ENCODE measurements around the gene NFKB1. TPM values are rescaled to one million over a fixed set of nuclear protein-coding genes. Genes with fewer than 3 reads are reported as not detected.

NFKB1 gene
- total RNA-seq: 18.8 TPM

DNA sequence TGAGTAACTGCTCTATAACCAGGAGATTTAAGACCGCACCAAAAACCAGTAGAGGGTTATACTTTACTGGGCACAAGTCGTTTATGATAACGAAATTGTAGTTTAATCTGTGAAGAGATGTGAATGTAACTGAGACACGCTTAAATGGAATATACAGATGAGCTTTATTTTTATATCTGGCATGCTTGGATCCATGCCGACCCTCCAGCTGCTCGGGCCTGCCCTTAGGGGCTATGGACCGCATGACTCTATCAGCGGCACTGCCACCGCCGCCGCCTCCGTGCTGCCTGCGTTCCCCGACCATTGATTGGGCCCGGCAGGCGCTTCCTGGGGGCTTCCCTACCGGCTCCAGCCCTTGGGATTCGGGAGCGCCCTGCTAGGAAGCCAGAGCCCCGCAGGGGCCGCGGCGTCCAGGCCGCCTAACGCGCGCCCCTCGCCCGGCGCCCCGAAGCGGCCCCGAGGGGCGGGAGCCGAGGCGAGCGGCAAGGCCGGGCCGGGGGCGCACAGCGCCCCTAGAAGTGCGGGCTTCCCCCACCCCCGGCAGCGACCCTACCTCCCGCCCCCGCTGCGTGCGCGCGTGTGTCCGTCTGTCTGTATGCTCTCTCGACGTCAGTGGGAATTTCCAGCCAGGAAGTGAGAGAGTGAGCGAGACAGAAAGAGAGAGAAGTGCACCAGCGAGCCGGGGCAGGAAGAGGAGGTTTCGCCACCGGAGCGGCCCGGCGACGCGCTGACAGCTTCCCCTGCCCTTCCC lies at the start of gene NFKB1:
NFKB1 (plus strand) TSS at position 664 of the 751 bp plus-strand sequence. CDS start 24,160 bp downstream, outside the sequence.
- peak within 1 kb of the TSS; percentile 88 to 94 (median 92) for H3K4me3 ChIP-seq (ENCODE audit: low read length in 3 of 3)
- H3K9me3 ChIP-seq (ENCODE audit: control insufficient read depth in 3 of 3, low read length in 3 of 3): no peaks in the 10 kb centered on the region
- H3K9ac ChIP-seq (ENCODE audit: low read depth in 1 of 3, low read length in 3 of 3): peak within 1 kb of the TSS; percentile 93 to 98 (median 96)
- no peaks in the 10 kb centered on the region for H3K27me3 ChIP-seq (ENCODE audit: control insufficient read depth in 3 of 3, insufficient read depth in 3 of 3, low read length in 3 of 3)
- H3K4me1 ChIP-seq (ENCODE audit: control insufficient read depth in 3 of 3, insufficient read depth in 3 of 3, low read length in 3 of 3): peaks cover 8 to 21% (median 12%) of the 10 kb centered on the region in 3 donors
- peak within 1 kb of the TSS; percentile 97 for H3K27ac ChIP-seq (ENCODE audit: low read depth, low read length)
- no peaks in the 10 kb centered on the region for H3K36me3 ChIP-seq (ENCODE audit: control insufficient read depth in 3 of 3, insufficient read depth in 3 of 3, low read length in 3 of 3)

DNA sequence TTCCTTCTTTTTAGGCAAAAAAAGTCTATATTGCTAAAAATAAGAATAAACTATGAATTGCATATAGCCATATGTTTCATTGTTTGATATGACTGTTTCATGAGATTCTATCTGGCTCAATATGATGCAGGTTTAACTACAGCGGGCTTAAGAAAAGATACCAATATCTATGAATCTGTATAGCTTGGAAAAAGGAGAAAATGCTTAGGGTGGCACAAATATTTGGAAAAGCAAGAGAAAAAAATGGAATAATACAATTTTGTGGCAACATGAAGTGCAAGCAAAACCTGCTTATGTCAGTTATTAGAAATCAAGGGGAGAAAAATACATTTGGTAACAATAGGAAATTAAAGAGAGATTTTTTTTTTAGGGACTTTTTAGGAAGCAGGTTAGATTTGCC lies 48.3 kb upstream of the NFKB1 start:
- H3K4me3 ChIP-seq (ENCODE audit: low read length in 3 of 3): no peak overlapping the region
- no peaks in the 10 kb centered on the region for H3K9me3 ChIP-seq (ENCODE audit: control insufficient read depth in 3 of 3, low read length in 3 of 3)
- H3K27ac ChIP-seq (ENCODE audit: low read depth, low read length): no peak overlapping the region
- no peaks in the 10 kb centered on the region for H3K27me3 ChIP-seq (ENCODE audit: control insufficient read depth in 3 of 3, insufficient read depth in 3 of 3, low read length in 3 of 3)
- no peak overlapping the region for H3K9ac ChIP-seq (ENCODE audit: low read depth in 1 of 3, low read length in 3 of 3)
- H3K36me3 ChIP-seq (ENCODE audit: control insufficient read depth in 3 of 3, insufficient read depth in 3 of 3, low read length in 3 of 3): no peaks in the 10 kb centered on the region
- H3K4me1 ChIP-seq (ENCODE audit: control insufficient read depth in 3 of 3, insufficient read depth in 3 of 3, low read length in 3 of 3): no peaks in the 10 kb centered on the region

- Histone ChIP-seq H3K4me1 (ENCODE audit: control insufficient read depth in 3 of 3, insufficient read depth in 3 of 3, low read length in 3 of 3) (no peaks in the 10 kb centered on the region), H3K27ac (ENCODE audit: low read depth, low read length) (no peak overlapping the region), H3K9me3 (ENCODE audit: control insufficient read depth in 3 of 3, low read length in 3 of 3) (no peaks in the 10 kb centered on the region)
Observed at GRCh38 chr4:102453827-102454226, 47.3 kb upstream of the NFKB1 start.

DNA sequence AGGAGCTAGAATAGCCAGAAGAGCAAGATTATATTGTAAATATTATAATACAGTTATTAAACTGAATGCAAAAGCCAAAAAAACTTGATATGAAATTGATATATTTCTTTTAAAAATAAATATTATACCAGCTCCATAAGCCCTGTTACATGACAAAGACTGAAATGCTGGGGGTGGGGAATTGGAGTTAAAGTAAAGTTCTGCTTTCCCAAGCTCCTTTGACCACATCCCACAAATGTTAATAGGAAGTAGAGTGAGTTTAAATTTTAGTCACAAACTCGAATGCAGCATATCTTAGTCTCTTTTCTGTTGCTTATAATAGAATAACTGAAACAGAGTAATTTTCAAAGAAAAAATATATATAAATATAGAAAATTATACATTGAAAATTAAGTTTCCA lies 46.9 kb upstream of the NFKB1 start:
- H3K27me3 ChIP-seq (ENCODE audit: control insufficient read depth in 3 of 3, insufficient read depth in 3 of 3, low read length in 3 of 3): no peaks in the 10 kb centered on the region
- H3K9me3 ChIP-seq (ENCODE audit: control insufficient read depth in 3 of 3, low read length in 3 of 3): no peaks in the 10 kb centered on the region
- H3K9ac ChIP-seq (ENCODE audit: low read depth in 1 of 3, low read length in 3 of 3): no peak overlapping the region
- no peak overlapping the region for H3K27ac ChIP-seq (ENCODE audit: low read depth, low read length)
- H3K36me3 ChIP-seq (ENCODE audit: control insufficient read depth in 3 of 3, insufficient read depth in 3 of 3, low read length in 3 of 3): no peaks in the 10 kb centered on the region
- H3K4me3 ChIP-seq (ENCODE audit: low read length in 3 of 3): no peak overlapping the region
- no peaks in the 10 kb centered on the region for H3K4me1 ChIP-seq (ENCODE audit: control insufficient read depth in 3 of 3, insufficient read depth in 3 of 3, low read length in 3 of 3)

More at GRCh38 chr4:102453827-102454226, 47.3 kb upstream of the NFKB1 start:
- no peak overlapping the region for H3K4me3 ChIP-seq (ENCODE audit: low read length in 3 of 3)
- no peak overlapping the region for H3K9ac ChIP-seq (ENCODE audit: low read depth in 1 of 3, low read length in 3 of 3)
- no peaks in the 10 kb centered on the region for H3K36me3 ChIP-seq (ENCODE audit: control insufficient read depth in 3 of 3, insufficient read depth in 3 of 3, low read length in 3 of 3)
- no peaks in the 10 kb centered on the region for H3K27me3 ChIP-seq (ENCODE audit: control insufficient read depth in 3 of 3, insufficient read depth in 3 of 3, low read length in 3 of 3)

GRCh38 chr4:102454981-102455685 lies 46.0 kb upstream of the NFKB1 start:
- Histone ChIP-seq H3K27ac (ENCODE audit: low read depth, low read length) (no peak overlapping the region), H3K4me1 (ENCODE audit: control insufficient read depth in 3 of 3, insufficient read depth in 3 of 3, low read length in 3 of 3) (no peaks in the 10 kb centered on the region), H3K27me3 (ENCODE audit: control insufficient read depth in 3 of 3, insufficient read depth in 3 of 3, low read length in 3 of 3) (no peaks in the 10 kb centered on the region), H3K9ac (ENCODE audit: low read depth in 1 of 3, low read length in 3 of 3) (no peak overlapping the region), H3K9me3 (ENCODE audit: control insufficient read depth in 3 of 3, low read length in 3 of 3) (no peaks in the 10 kb centered on the region), H3K4me3 (ENCODE audit: low read length in 3 of 3) (no peak overlapping the region), H3K36me3 (ENCODE audit: control insufficient read depth in 3 of 3, insufficient read depth in 3 of 3, low read length in 3 of 3) (no peaks in the 10 kb centered on the region)

- Histone ChIP-seq H3K4me3 (ENCODE audit: low read length in 3 of 3) (no peak overlapping the region), H3K9me3 (ENCODE audit: control insufficient read depth in 3 of 3, low read length in 3 of 3) (no peaks in the 10 kb centered on the region), H3K36me3 (ENCODE audit: control insufficient read depth in 3 of 3, insufficient read depth in 3 of 3, low read length in 3 of 3) (no peaks in the 10 kb centered on the region), H3K27ac (ENCODE audit: low read depth, low read length) (no peak overlapping the region), H3K27me3 (ENCODE audit: control insufficient read depth in 3 of 3, insufficient read depth in 3 of 3, low read length in 3 of 3) (no peaks in the 10 kb centered on the region), H3K4me1 (ENCODE audit: control insufficient read depth in 3 of 3, insufficient read depth in 3 of 3, low read length in 3 of 3) (no peaks in the 10 kb centered on the region), H3K9ac (ENCODE audit: low read depth in 1 of 3, low read length in 3 of 3) (no peak overlapping the region)
Observed at GRCh38 chr4:102455750-102456149, 45.4 kb upstream of the NFKB1 start.

GRCh38 chr4:102466298-102466697 lies 34.9 kb upstream of the NFKB1 start:
- Histone ChIP-seq H3K9ac (ENCODE audit: low read depth in 1 of 3, low read length in 3 of 3) (no peak overlapping the region), H3K4me3 (ENCODE audit: low read length in 3 of 3) (no peak overlapping the region), H3K36me3 (ENCODE audit: control insufficient read depth in 3 of 3, insufficient read depth in 3 of 3, low read length in 3 of 3) (no peaks in the 10 kb centered on the region), H3K27me3 (ENCODE audit: control insufficient read depth in 3 of 3, insufficient read depth in 3 of 3, low read length in 3 of 3) (no peaks in the 10 kb centered on the region), H3K4me1 (ENCODE audit: control insufficient read depth in 3 of 3, insufficient read depth in 3 of 3, low read length in 3 of 3) (no peaks in the 10 kb centered on the region), H3K27ac (ENCODE audit: low read depth, low read length) (no peak overlapping the region), H3K9me3 (ENCODE audit: control insufficient read depth in 3 of 3, low read length in 3 of 3) (no peaks in the 10 kb centered on the region)

DNA sequence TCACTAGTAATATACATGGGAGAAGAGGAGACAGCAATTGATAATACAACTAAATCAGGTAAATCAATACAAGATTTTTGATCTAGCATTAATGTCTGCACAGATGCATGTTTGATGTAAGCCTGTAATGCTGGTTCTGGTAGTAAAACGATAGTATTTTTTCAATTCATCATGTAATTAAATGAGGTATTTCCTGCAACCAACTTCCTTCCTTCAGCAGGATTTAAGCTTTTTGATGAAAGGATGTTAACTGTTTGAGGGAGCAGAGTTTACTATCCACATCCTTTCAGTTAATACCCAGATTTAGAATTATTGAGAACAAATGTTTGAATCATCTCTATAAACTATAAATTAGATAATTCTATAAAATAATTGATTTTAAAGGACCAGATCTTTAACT lies 31.4 kb upstream of the NFKB1 start:
- H3K27ac ChIP-seq (ENCODE audit: low read depth, low read length): no peak overlapping the region
- no peaks in the 10 kb centered on the region for H3K4me1 ChIP-seq (ENCODE audit: control insufficient read depth in 3 of 3, insufficient read depth in 3 of 3, low read length in 3 of 3)
- no peaks in the 10 kb centered on the region for H3K9me3 ChIP-seq (ENCODE audit: control insufficient read depth in 3 of 3, low read length in 3 of 3)
- H3K9ac ChIP-seq (ENCODE audit: low read depth in 1 of 3, low read length in 3 of 3): no peak overlapping the region
- no peaks in the 10 kb centered on the region for H3K36me3 ChIP-seq (ENCODE audit: control insufficient read depth in 3 of 3, insufficient read depth in 3 of 3, low read length in 3 of 3)
- no peak overlapping the region for H3K4me3 ChIP-seq (ENCODE audit: low read length in 3 of 3)
- H3K27me3 ChIP-seq (ENCODE audit: control insufficient read depth in 3 of 3, insufficient read depth in 3 of 3, low read length in 3 of 3): no peaks in the 10 kb centered on the region

- no peaks in the 10 kb centered on the region for H3K36me3 ChIP-seq (ENCODE audit: control insufficient read depth in 3 of 3, insufficient read depth in 3 of 3, low read length in 3 of 3)
Observed at GRCh38 chr4:102472441-102473013, 28.6 kb upstream of the NFKB1 start.

GRCh38 chr4:102473476-102473875 lies 27.7 kb upstream of the NFKB1 start:
- Histone ChIP-seq H3K27ac (ENCODE audit: low read depth, low read length) (no peak overlapping the region), H3K4me1 (ENCODE audit: control insufficient read depth in 3 of 3, insufficient read depth in 3 of 3, low read length in 3 of 3) (no peaks in the 10 kb centered on the region), H3K36me3 (ENCODE audit: control insufficient read depth in 3 of 3, insufficient read depth in 3 of 3, low read length in 3 of 3) (no peaks in the 10 kb centered on the region), H3K4me3 (ENCODE audit: low read length in 3 of 3) (no peak overlapping the region), H3K9ac (ENCODE audit: low read depth in 1 of 3, low read length in 3 of 3) (no peak overlapping the region), H3K27me3 (ENCODE audit: control insufficient read depth in 3 of 3, insufficient read depth in 3 of 3, low read length in 3 of 3) (no peaks in the 10 kb centered on the region), H3K9me3 (ENCODE audit: control insufficient read depth in 3 of 3, low read length in 3 of 3) (peaks cover 0 to 3% (median 2%) of the 10 kb centered on the region in 3 donors)

More at GRCh38 chr4:102472441-102473013, 28.6 kb upstream of the NFKB1 start:
- no peak overlapping the region for H3K27ac ChIP-seq (ENCODE audit: low read depth, low read length)
- H3K4me1 ChIP-seq (ENCODE audit: control insufficient read depth in 3 of 3, insufficient read depth in 3 of 3, low read length in 3 of 3): no peaks in the 10 kb centered on the region
- peaks cover 0 to 3% (median 2%) of the 10 kb centered on the region in 3 donors for H3K9me3 ChIP-seq (ENCODE audit: control insufficient read depth in 3 of 3, low read length in 3 of 3)
- no peak overlapping the region for H3K4me3 ChIP-seq (ENCODE audit: low read length in 3 of 3)
- no peak overlapping the region for H3K9ac ChIP-seq (ENCODE audit: low read depth in 1 of 3, low read length in 3 of 3)
- no peaks in the 10 kb centered on the region for H3K27me3 ChIP-seq (ENCODE audit: control insufficient read depth in 3 of 3, insufficient read depth in 3 of 3, low read length in 3 of 3)

Measured in skeletal muscle tissue (tissue), 4 donors.